ENCODE measurements around the gene ZNF845.
"Not testable (repeated sequence)": the region's sequence is repeated elsewhere in the genome, so short reads cannot be mapped to it uniquely, and the experiment has no call there.

ZNF845 gene

DNA sequence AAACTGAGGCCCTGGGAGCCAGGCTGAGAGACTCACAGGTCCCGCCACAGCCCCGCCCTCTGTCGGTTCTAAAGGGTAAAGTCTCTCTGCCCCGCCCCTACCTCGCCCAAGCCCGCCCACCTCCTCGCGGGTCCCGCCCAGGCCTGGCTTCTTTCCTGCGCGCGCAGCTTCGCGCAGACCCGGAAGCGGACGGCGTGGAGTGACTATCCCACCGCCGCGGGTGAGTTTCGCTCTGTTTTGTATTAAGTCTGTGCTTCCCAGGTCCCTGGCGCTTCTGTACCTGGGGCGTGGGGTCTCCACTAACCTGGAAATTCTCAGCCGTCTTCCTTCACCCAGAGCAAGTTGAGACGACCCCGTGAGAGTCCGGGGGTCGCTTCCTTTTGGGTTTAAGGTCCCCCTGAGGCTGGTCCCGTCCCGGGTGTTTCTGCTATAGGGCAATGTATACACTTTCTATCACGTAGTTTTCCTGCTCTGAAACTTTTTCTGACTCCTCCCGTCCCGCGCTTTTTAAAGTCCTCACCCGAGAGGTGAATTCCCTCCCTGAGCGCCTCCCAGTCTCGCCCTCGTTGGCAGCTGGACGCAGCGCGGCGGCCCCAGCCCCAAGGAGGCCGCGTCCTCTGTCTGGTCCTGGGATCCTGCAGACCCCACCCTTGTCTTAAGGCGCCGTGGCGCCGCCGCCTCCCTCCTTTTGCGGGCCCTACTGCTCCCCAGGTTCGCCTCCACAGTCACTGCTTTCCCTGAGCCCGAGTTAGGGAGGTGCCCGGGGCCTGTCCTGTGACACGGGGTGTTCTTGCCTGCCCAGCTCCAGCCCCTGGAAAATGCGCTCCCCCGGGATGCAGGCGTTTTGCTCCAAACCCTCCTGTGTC, 61.7 kb downstream of the ZNF845 start, which contains the start of gene ZNF765:
Gene ZNF765 (plus strand): TSS at position 176 of the 866 bp plus-strand sequence. CDS start 2,867 bp downstream, outside the sequence.
- Histone ChIP-seq H3K4me3 (ENCODE audit: control insufficient read depth in 1 of 7, extremely low read depth in 1 of 7, insufficient read depth in 4 of 7, low read depth in 2 of 7, low read length in 6 of 7) (peak within 1 kb of the TSS; percentile 82 to 93 (median 88)), H3K36me3 (ENCODE audit: control insufficient read depth in 4 of 4, insufficient read depth in 4 of 4, low read length in 3 of 4) (peaks cover 2 to 23% (median 13%) of the 10 kb centered on the region in 4 experiments), H3K27ac (ENCODE audit: insufficient read depth in 1 of 2, low read depth in 1 of 2, low read length in 2 of 2, poor library complexity in 1 of 2, severe bottlenecking in 2 of 2) (peak within 1 kb of the TSS; percentile 66 to 87), H3K4me1 (ENCODE audit: control extremely low read depth in 1 of 4, control insufficient read depth in 4 of 4, insufficient read depth in 4 of 4, low read length in 3 of 4) (peaks cover 0 to 19% (median 14%) of the 10 kb centered on the region in 4 experiments), H3K9me3 (ENCODE audit: control extremely low read depth in 1 of 5, control insufficient read depth in 4 of 5, insufficient read depth in 2 of 5, low read depth in 1 of 5, low read length in 4 of 5) (peaks cover 0 to 17% (median 4%) of the 10 kb centered on the region in 5 experiments), H3K27me3 (replicated peaks in 2 of 5; ENCODE audit: control insufficient read depth in 4 of 5, insufficient read depth in 5 of 5, low read length in 4 of 5) (no peaks in the 10 kb centered on the region)
- POLR2A ChIA-PET = no interaction called here
- WGBS (ENCODE audit: insufficient coverage) = 0% methylated on average over 49 of the region's 58 CpGs
- DNase-seq = peak; percentile 86 to 95 (median 94)
- CTCF ChIA-PET = interaction anchor here (1.0 kb wide), 1 partner anchor 22 kb away, joined by 3 read pairs; no protein-coding TSS in a partner anchor

DNA sequence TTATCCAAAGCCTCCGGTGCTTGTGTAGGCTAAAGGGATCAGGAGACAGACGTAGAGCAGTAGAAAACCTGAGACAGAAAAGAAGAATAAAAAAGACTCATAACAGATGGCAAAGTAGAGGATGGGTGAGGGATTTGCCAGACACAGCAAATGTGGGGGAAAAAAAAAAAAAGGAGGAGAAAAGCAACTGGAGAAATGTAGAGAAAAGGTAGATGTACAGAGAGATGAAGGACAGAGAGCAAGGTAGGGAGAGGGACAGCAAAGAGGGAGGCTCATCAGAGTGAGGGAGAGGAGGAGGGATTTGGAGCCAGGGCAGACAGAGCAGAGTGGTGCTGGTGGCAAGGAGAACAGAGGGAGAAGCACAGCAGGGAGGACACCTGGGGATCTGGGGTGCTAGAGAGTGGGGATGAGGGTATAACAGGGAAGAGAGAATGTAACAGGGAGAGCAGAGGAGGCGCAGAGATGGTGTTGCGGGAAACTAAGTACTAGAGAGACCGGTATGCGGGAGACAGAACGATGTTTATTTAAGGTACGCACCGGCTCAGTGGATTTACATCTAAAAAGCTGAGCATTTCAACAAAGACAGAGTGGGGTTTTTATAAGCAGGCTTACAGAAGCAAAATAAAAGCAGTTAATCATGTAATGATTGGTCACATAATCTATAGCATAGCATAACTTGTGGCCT, 62.4 kb downstream of the ZNF845 start:
- H3K9me3 ChIP-seq (ENCODE audit: control extremely low read depth in 1 of 5, control insufficient read depth in 4 of 5, insufficient read depth in 2 of 5, low read depth in 1 of 5, low read length in 4 of 5) = peaks cover 0 to 15% (median 4%) of the 10 kb centered on the region in 5 experiments
- WGBS (ENCODE audit: insufficient coverage) = 17% methylated on average over 6 of the region's 9 CpGs
- H3K4me1 ChIP-seq (ENCODE audit: control extremely low read depth in 1 of 4, control insufficient read depth in 4 of 4, insufficient read depth in 4 of 4, low read length in 3 of 4) = peaks cover 0 to 19% (median 14%) of the 10 kb centered on the region in 4 experiments
- H3K4me3 ChIP-seq (ENCODE audit: control insufficient read depth in 1 of 7, extremely low read depth in 1 of 7, insufficient read depth in 4 of 7, low read depth in 2 of 7, low read length in 6 of 7) = peak overlapping the region; percentile 82 to 93 (median 88)
- H3K27ac ChIP-seq (ENCODE audit: insufficient read depth in 1 of 2, low read depth in 1 of 2, low read length in 2 of 2, poor library complexity in 1 of 2, severe bottlenecking in 2 of 2) = peak overlapping the region; percentile 66 to 87
- CTCF ChIA-PET = interaction anchor here (1.0 kb wide), 1 partner anchor 23 kb away, joined by 3 read pairs; no protein-coding TSS in a partner anchor
- peaks cover 4 to 28% (median 19%) of the 10 kb centered on the region in 4 experiments for H3K36me3 ChIP-seq (ENCODE audit: control insufficient read depth in 4 of 4, insufficient read depth in 4 of 4, low read length in 3 of 4)
- DNase-seq; POLR2A ChIA-PET; H3K27me3 ChIP-seq (replicated peaks in 2 of 5; ENCODE audit: control insufficient read depth in 4 of 5, insufficient read depth in 5 of 5, low read length in 4 of 5): not testable (repeated sequence)

DNA sequence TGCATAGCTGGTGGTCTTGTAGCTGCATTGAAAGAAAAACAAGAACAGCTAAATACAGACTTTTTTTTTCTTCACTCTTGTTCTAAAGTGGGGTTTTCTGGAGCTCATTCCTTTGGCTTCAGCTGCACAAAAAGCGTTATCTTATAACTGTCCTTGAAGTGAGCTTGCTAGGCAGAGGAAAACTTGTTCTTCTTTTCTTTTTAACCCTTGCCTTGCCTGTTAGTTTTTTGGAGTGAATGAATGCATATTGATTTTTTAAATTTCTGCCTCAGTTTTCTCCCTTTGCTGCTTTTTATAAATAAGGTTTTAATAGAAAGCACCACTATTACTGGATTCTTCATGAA, 62.9 kb downstream of the ZNF845 start:
- no peaks in the 10 kb centered on the region for H3K27me3 ChIP-seq (replicated peaks in 2 of 5; ENCODE audit: control insufficient read depth in 4 of 5, insufficient read depth in 5 of 5, low read length in 4 of 5)
- ChIA-PET POLR2A (no interaction called here), CTCF (no interaction called here)
- no peak overlapping the region for H3K27ac ChIP-seq (ENCODE audit: insufficient read depth in 1 of 2, low read depth in 1 of 2, low read length in 2 of 2, poor library complexity in 1 of 2, severe bottlenecking in 2 of 2)
- H3K9me3 ChIP-seq (ENCODE audit: control extremely low read depth in 1 of 5, control insufficient read depth in 4 of 5, insufficient read depth in 2 of 5, low read depth in 1 of 5, low read length in 4 of 5) = peaks cover 0 to 17% (median 7%) of the 10 kb centered on the region in 5 experiments
- peaks cover 0 to 19% (median 14%) of the 10 kb centered on the region in 4 experiments for H3K4me1 ChIP-seq (ENCODE audit: control extremely low read depth in 1 of 4, control insufficient read depth in 4 of 4, insufficient read depth in 4 of 4, low read length in 3 of 4)
- peak overlapping the region in 5 of 7 experiments; percentile 30 to 93 (median 88) for H3K4me3 ChIP-seq (ENCODE audit: control insufficient read depth in 1 of 7, extremely low read depth in 1 of 7, insufficient read depth in 4 of 7, low read depth in 2 of 7, low read length in 6 of 7)
- no peak for DNase-seq
- H3K36me3 ChIP-seq (ENCODE audit: control insufficient read depth in 4 of 4, insufficient read depth in 4 of 4, low read length in 3 of 4) = peaks cover 4 to 30% (median 21%) of the 10 kb centered on the region in 4 experiments
- 0% methylated on average over 1 of the region's 1 CpG for WGBS (ENCODE audit: insufficient coverage)

DNA sequence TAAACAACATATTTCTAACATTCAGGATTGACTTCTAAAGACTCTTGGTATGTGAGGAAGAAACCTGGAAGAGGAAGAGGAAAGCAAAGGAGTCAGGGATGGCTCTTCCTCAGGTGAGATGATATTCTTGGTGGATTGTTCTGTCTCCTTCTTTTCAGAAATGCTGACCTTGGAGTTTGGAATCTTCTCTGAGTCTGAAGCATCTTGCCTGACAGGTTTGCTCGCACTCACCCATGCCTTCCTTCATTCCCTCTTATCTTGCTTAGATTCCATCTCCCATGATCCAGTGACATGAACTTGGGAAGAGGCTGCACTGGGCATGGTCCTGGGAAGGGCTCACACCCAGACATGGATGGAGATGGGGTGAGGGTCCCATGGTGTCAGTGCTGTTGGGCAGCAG, 64.4 kb downstream of the ZNF845 start:
- DNase-seq; H3K27me3 ChIP-seq (replicated peaks in 2 of 5; ENCODE audit: control insufficient read depth in 4 of 5, insufficient read depth in 5 of 5, low read length in 4 of 5); H3K27ac ChIP-seq (ENCODE audit: insufficient read depth in 1 of 2, low read depth in 1 of 2, low read length in 2 of 2, poor library complexity in 1 of 2, severe bottlenecking in 2 of 2); H3K4me3 ChIP-seq (ENCODE audit: control insufficient read depth in 1 of 7, extremely low read depth in 1 of 7, insufficient read depth in 4 of 7, low read depth in 2 of 7, low read length in 6 of 7); CTCF ChIA-PET; POLR2A ChIA-PET: not testable (repeated sequence)
- Histone ChIP-seq H3K36me3 (ENCODE audit: control insufficient read depth in 4 of 4, insufficient read depth in 4 of 4, low read length in 3 of 4) (peaks cover 8 to 40% (median 30%) of the 10 kb centered on the region in 4 experiments), H3K4me1 (ENCODE audit: control extremely low read depth in 1 of 4, control insufficient read depth in 4 of 4, insufficient read depth in 4 of 4, low read length in 3 of 4) (peaks cover 0 to 19% (median 14%) of the 10 kb centered on the region in 4 experiments), H3K9me3 (ENCODE audit: control extremely low read depth in 1 of 5, control insufficient read depth in 4 of 5, insufficient read depth in 2 of 5, low read depth in 1 of 5, low read length in 4 of 5) (peaks cover 0 to 28% (median 17%) of the 10 kb centered on the region in 5 experiments)
- WGBS (ENCODE audit: insufficient coverage) = no CpG with 5 or more reads among the region's 1 CpG
